H1 (cell line): ENCODE results near the gene FHAD1. TPM values are rescaled to one million over a fixed set of nuclear protein-coding genes. Genes with fewer than 3 reads are reported as not detected.

Experiments
- CREB1 ChIP-seq: IDR thresholded peaks from 2 replicates; pipeline ENCODE4 v1.6.1; 2012; ENCODE audit warnings: inconsistent platforms
- GABPA ChIP-seq: IDR thresholded peaks from 2 replicates; pipeline ENCODE4 v1.6.1; 2011; ENCODE audit warnings: mild to moderate bottlenecking, low read length, moderate library complexity, borderline replicate concordance; ENCODE audit not compliant: insufficient read depth
- SIRT6 ChIP-seq: IDR thresholded peaks from one replicate; pipeline ENCODE4 v1.7.1; 2012; ENCODE audit warnings: low read length, inconsistent platforms
- SP4 ChIP-seq: IDR thresholded peaks from 2 replicates; pipeline ENCODE4 v1.6.1; 2012; ENCODE audit warnings: low read length, inconsistent platforms
- polyA plus RNA-seq, 7 experiments: library from polyadenylated mRNA; depleted of rRNA in 3 of 7; stranded (reverse) in 5 of 7; unstranded in 2 of 7; fragments of >200 nt in 5 of 7; fragments of 200-250 nt in 2 of 7; gene quantifications; 1 replicate in 5 of 7; 2 replicates in 1 of 7; 4 replicates in 1 of 7; pipeline versions ENCODE4 v1.2.1 to v1.2.3, GENCODE V29; 2011 to 2013; ENCODE audit warnings: missing spikeins in 2 of 7, mixed read lengths in 2 of 7
- total RNA-seq: library from RNA; stranded (reverse); fragmentation: NEBNext Ultra II Directional; extraction: Animal tissue kit (Norgen Biotek cat#: 25700); gene quantifications from 2 replicates; pipeline ENCODE4 v1.2.1, GENCODE V29; 2021

The FHAD1 gene
- total and polyA plus RNA-seq, 2 of the 8 experiments (the other 6 are each of a cell fraction or from before 2014, with no cell fraction given): 0.39 to 0.69 TPM

- no peak for TF ChIP-seq GABPA
- no peak for TF ChIP-seq SP4
- TF ChIP-seq SIRT6: no peak
- no peak for TF ChIP-seq CREB1
Measured at GRCh38 chr1:15413563-15414444, 166.8 kb downstream of the FHAD1 start (continued).
